ENCODE data around the gene ZBTB7A.

Gene ZBTB7A

DNA sequence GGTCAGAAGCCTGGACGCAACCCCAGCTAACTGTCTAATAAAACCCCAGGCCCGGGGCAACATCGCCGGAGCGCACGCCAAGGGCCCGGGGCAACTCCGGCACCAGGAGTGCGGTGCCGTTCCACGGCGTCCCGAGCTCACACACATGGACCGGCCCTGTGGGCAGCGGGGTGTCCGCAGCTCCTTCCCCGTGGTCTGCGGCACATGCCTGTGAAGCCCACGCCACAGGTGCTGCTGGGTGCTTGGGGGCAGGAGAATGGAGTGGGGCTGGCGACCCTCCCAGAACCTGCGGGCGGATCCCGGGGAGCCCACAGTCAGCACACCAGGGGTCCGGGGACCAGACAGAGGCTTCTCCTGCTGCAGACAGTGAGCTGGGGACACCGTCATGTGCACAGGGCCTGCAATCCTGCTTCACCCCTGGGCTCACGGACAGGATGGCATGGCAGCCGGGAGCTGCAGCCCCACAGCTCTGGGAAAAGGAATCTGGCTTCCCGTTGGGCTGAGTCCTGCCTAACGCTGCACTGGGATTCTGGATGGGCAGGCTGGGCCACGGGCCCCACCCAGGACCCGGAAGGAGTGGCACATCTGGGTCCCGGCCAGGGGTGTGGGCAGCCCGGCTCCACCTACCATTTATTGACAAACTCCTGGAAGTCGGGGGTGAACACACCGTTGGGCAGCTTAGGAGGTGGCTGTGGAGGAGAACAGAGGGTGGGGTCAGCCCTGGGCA, 28.2 kb upstream of the ZBTB7A start:
- no peak for DNase-seq (ENCODE audit: low read depth in 1 of 2, low spot score in 1 of 2)

- no peak for DNase-seq (ENCODE audit: low read depth in 1 of 2, low spot score in 1 of 2)
Measured at GRCh38 chr19:4094291-4094690, 27.6 kb upstream of the ZBTB7A start.

GRCh38 chr19:4093643-4094175, 27.0 kb upstream of the ZBTB7A start:
- no peak for DNase-seq (ENCODE audit: low read depth in 1 of 2, low spot score in 1 of 2)

DNA sequence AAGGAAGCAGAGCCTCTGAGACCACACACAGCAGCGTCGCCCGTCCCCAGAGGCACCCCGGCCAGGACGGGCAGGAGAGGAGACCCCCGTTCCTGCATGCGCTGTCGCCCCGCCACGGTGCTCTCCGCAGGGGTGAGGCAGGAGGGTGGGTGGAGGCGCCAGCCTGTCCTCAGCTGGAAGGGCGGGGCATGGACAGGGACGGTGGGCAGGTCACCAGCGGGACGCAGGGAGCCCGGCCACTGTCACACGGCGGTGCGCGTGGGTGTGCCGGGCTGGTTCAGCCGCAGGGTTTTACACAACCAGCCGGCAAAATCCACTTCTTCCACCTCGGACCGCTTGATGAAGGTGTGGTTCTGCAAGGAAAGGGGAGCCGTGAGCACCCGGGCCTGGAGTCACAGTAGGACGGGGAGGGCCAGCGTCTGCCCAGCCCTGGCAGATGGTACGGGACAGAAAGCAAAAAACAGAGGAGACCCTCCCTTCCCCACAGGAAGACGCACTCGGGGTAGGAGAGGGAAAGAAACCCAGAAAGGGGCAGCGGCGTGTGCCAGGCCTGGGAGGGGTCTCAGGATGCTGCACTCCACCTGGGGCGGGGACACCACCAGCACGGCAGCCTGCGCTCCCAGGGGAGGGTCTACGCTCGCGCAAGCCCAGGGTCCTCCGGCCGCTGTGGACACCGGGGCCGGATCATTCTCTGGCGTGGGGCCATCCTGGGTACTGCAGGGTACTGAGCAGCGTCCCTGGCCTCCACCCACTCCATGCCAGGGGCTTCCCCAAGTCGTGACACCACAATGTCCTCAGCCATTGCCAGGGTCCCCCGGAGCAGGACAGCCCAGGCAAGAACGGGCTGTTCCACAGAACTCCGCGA, 23.9 kb upstream of the ZBTB7A start:
- DNase-seq (ENCODE audit: low read depth in 1 of 2, low spot score in 1 of 2) = no peak

DNA sequence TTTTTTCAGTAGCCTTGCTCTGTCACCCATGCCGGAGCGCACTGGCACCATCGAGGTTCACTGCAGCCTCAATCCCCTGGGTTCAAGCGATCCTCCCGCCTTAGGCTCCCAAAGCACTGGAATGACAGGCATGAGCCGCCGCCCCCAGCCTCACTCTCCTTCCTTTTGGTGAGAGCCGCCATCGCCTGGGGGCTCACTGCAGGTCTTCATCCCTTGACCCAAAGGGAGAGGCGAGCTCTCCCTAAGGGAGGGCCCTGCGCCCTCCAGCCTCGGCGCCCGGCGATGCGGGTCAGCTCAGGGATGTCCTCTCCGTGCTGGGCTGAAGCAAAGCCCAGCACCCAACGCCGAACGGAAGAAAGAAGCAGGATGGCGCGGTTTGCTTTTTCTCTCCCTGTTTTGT, 23.2 kb upstream of the ZBTB7A start:
- DNase-seq (ENCODE audit: low read depth in 1 of 2, low spot score in 1 of 2) = no peak

DNA sequence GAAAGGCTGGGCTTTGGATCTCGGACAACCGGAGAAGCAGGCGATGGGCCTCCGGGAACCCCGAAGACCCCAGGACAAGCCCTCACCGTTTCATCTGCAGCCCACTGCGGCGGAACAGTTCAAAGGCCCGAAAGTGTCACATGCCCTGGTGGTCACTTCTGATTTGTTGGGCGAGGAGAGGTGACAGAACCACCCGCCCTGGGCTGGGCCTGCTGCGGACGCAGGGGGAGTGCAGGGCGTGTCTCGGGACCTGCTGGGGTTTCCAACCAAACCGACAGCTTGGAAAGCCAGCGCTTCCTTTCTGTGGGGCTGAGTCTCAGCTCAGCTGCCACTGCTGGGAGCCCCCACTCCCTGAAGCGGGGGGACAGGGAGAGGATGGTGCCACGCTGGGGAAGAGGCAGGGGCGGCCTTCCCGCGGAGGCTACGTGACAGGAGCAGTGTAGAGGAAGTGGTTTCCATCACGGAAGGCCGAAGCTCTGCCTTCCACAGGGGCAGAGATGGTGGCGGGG, 22.8 kb upstream of the ZBTB7A start:
- DNase-seq (ENCODE audit: low read depth in 1 of 2, low spot score in 1 of 2) = no peak

GRCh38 chr19:4088975-4089374, 22.3 kb upstream of the ZBTB7A start:
- no peak for DNase-seq (ENCODE audit: low read depth in 1 of 2, low spot score in 1 of 2)

DNA sequence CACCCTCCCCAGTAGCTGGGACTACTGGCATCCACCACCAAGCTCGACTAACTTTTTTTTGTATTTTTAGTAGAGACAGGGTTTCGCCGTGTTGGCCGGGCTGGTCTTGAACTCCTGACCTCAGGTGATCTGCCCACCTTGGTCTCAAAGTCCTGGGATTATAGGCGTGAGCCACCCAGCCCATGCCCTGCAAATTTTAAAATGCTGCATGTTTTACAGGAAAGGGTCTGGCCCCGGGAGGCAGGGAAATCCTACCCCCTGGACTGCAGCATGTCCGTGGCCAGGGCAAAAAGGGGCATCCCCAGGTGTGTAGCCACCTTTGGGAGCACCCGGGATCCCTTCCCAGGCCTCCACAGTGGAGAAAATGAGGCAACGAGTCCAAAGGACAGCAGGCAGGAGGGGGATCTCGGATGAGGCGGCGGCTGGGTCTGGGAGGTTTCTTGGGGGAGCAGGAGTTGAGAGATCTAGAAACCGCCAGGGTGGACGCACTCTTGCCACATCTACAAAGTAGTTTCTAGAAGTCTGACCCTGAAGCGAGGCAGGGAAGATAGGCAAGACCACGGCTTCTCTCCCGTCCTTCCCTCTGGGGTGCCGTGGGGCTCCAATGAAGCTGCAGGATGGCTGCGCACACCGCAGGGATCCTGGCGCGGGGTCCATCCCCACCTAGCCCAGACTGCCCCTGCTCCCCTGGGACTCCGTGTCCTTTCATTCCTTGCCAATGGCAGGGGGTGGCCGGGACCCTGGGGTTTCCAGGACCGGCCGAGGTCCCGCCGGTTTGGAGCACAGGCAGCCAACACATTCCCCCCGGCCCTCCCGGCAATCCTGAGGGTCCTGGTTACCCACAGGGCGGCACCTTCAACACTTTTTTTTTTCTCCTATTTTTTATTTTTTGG, 21.3 kb upstream of the ZBTB7A start:
- DNase-seq (ENCODE audit: low read depth in 1 of 2, low spot score in 1 of 2) = no peak

DNA sequence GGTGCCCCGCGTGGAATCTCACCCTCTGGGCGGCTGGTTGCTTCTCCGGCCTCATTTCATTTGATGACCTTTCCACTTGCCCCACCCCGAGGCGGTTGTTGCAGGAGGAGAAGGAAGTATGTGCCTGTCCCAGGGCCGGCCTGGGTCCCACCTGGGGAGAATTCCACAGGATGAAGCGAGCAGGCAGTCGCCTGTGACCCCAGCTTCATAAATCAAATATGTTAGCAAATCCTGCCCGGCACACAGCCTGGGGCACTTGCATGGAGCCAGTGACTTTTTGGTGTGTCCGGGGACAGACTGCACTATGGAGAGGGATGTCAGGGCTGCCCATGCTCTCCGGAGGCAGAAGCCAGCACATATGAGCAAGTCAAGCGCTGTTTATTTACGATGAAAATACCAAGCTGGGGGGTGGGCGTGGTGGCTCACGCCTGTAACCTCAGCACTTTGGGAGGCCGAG, 19.7 kb upstream of the ZBTB7A start:
- DNase-seq (ENCODE audit: low read depth in 1 of 2, low spot score in 1 of 2) = no peak

DNA sequence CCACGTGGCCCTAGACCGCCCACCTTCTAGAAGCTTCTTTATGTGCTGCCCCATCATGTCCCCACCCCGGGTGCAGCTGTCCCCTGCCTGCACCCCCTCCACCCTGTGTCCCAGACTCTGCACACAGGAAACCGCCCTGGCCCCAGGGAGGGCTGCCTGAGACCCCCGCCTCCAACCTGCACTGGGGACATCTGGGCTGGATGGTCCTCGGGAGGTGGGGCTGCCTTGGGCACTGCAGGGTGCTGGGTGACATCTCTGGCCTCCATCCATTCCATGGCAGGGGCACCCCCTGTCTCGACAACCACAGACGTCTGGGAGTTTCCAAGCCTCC, 17.8 kb upstream of the ZBTB7A start:
- DNase-seq (ENCODE audit: low read depth in 1 of 2, low spot score in 1 of 2) = no peak

DNA sequence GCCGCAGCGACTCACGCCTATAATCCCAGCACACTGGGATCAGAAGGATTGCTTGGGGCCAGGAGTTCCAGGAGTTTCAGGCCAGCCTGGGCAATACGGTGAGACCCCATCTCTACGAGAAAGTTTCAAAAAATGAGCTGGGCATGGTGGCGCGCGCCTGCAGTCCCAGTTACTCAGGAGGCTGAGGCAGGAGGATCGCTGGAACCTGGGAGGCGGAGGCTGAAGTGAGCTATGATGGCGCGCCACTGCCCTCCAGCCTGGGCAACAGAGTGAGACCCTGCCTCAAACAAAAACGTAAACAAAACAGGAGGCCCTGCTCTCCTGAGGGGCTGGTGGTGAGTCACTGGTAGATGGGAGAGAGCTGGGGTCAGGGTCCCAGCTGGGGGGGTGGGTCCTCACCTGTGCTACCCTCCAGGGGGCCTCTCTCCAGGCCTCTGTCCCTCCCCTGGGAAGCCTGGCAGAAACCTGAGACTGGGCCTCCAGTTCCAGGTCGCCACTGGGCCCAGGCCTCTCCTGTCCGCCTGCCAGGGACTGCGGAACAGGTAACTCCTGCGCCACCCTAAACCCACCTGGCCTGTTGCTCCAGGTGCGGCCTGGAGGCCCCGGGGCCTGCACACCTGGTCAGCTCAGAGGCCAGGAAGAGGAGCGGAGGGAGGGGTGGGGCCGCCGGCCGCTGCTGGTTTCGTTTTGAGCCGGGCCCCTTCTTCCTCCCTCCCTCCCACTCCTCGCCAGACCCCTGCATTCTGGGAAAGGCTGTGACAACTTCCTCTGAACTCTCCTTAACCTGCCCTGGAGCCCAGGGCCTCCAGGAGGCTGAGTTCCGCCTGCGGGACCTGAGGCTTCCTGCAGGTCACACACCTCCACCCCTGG, 17.2 kb upstream of the ZBTB7A start:
- no peak for DNase-seq (ENCODE audit: low read depth in 1 of 2, low spot score in 1 of 2)

GRCh38 chr19:4082172-4082571, 15.5 kb upstream of the ZBTB7A start:
- no peak for DNase-seq (ENCODE audit: low read depth in 1 of 2, low spot score in 1 of 2)

GRCh38 chr19:4081441-4082129, 14.9 kb upstream of the ZBTB7A start:
- DNase-seq (ENCODE audit: low read depth in 1 of 2, low spot score in 1 of 2) = no peak

GRCh38 chr19:4080473-4080872, 13.8 kb upstream of the ZBTB7A start:
- no peak for DNase-seq (ENCODE audit: low read depth in 1 of 2, low spot score in 1 of 2)

GRCh38 chr19:4077800-4078684, 11.3 kb upstream of the ZBTB7A start:
- no peak for DNase-seq (ENCODE audit: low read depth in 1 of 2, low spot score in 1 of 2)

DNA sequence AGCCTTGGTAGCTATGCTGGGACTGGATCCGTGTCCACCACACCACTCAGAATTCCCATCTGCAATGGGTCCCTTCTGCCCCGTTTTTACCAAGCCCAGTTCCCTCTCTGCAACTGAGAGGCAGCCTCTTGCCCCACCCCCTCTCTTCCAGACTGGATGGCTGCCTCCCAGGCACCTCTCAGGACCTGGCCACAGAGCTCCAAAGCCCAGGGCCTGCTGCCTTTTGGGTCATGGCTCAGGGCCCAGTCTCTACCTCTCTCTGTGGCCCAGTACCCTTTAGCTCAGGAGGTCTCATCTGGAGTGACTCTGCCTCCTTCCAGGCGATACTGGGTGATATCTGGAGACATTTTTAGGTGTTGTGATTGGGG, 10.3 kb upstream of the ZBTB7A start:
- no peak for DNase-seq (ENCODE audit: low read depth in 1 of 2, low spot score in 1 of 2)

GRCh38 chr19:4075373-4075772, 8.7 kb upstream of the ZBTB7A start:
- no peak for DNase-seq (ENCODE audit: low read depth in 1 of 2, low spot score in 1 of 2)

- DNase-seq (ENCODE audit: low read depth in 1 of 2, low spot score in 1 of 2) = no peak
Measured at GRCh38 chr19:4071610-4072009, 4.9 kb upstream of the ZBTB7A start.
